ENCODE data around the gene RING1.

DNA sequence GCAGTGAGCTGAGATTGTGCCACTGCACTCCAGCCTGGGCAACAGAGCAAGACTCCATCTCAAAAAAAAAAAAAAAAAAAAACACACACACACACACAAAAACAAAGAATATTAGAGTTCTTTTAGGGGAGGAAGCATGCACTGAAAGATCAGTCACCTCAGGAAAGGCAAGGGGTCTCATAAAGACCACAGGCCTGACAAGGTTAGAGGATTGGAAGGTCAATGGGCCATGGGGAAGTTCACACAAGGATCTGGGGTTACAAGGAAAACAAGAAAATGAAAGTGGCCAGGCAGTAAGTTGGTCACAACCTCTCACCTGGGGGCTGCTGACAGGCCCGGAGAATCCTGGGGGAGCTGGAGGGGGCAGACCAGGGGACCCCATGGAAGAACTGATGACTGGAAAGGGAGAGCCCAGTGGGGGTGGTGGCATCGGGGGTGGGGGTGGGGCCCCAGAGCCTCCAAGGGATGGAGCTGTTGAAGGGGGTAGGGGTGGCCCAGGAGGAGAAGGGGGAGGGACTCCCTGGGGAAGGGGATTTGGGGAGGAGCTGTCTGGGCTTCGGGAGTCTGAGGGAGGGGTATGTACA, 9.4 kb upstream of the RING1 start:
- TF ChIP-seq, protein P1, sequence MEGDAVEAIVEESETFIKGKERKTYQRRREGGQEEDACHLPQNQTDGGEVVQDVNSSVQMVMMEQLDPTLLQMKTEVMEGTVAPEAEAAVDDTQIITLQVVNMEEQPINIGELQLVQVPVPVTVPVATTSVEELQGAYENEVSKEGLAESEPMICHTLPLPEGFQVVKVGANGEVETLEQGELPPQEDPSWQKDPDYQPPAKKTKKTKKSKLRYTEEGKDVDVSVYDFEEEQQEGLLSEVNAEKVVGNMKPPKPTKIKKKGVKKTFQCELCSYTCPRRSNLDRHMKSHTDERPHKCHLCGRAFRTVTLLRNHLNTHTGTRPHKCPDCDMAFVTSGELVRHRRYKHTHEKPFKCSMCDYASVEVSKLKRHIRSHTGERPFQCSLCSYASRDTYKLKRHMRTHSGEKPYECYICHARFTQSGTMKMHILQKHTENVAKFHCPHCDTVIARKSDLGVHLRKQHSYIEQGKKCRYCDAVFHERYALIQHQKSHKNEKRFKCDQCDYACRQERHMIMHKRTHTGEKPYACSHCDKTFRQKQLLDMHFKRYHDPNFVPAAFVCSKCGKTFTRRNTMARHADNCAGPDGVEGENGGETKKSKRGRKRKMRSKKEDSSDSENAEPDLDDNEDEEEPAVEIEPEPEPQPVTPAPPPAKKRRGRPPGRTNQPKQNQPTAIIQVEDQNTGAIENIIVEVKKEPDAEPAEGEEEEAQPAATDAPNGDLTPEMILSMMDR (IDR thresholded peaks at IDR 0.05), result no peak
- TF ChIP-seq POLR2A (IDR thresholded peaks at IDR 0.05), result no peak

All from testis (tissue), 2 donors.